GM19324 (cell line): Measurements from ENCODE around the gene PCGF3.
A peak's percentile ranks its signal among the peaks of the same experiment; 100 is the strongest.
"Not testable (repeated sequence)": the region's sequence is repeated elsewhere in the genome, so short reads cannot be mapped to it uniquely, and the experiment has no call there.

Experiments used
- ATAC-seq: cut with Tn5 transposase; IDR thresholded peaks from one replicate; pipeline ENCODE4 v1.9.1; 2021; ENCODE audit warnings: mild to moderate bottlenecking, moderate library complexity; ENCODE audit not compliant: unreplicated experiment, low FRiP score

Gene PCGF3

DNA sequence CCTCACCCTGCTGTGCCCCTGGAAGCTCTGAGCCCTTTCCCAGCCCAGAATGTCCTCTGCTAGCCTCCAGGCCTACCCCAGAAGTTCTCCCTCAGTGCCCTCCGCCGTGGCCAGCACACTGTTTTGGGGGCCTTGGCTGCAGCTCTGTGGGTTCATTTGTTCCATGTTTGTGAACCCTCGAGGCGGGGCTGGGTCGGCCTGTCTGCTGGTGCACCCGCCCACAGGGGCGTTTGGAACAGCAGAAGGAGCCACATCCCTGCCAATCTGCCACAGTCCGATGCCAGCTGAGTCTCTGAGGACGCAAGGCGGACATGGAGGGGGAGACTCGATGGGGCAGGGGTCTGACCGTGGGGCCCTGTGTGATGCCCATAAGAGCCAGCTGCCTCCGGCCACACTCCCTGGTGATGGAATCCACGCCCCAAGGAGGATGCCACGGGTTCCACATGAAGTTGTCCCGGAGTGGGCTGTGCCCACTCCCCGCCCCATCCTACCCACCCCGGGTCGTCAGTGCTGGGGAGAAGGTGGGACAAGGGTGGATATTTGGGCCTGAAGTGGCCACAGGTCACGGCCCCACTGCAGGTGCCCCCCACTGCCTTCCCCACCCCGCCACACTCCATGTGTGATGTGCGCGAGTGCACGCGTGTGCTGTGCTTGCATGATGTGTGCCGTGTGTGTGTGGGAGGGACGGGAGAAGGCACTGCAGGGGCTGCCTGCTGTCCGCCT is 38.6 kb upstream of the PCGF3 start:
- ATAC-seq, result no peak

DNA sequence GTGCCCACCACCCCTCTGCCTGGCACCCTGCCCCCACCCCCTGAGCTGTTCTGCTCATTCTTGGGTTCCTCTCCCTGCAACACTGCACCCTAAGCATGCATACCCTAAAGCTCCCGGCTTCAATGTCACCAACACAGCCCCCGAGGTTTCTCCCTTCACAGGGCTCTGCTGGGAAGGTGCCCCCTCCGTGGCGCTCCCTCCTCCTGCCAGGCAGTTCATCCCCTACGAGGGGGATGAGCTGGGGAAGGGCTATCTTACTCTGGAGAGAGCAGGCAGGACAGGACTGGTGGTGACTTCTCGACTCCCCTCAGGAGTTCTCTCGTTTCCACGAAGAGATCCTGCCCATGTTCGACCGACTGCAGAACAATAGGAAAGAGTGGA is 38.1 kb upstream of the PCGF3 start:
- no peak for ATAC-seq

DNA sequence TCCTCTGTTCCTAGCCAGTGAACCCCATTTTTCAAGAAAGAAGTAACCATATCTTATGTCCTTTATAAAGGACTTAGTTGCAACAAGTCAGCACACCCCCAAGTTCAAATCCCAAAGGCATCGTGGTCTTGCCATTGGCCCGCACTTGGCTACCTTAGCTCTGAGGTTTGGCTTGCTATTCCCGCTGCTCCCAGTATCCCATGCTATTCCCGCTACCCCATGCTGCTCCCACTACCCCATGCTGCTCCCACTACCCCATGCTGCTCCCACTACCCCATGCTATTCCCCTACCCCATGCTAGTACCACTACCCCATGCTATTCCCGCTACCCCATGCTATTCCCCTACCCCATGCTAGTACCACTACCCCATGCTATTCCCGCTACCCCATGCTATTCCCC is 37.4 kb upstream of the PCGF3 start:
- ATAC-seq, result not testable (repeated sequence)

DNA sequence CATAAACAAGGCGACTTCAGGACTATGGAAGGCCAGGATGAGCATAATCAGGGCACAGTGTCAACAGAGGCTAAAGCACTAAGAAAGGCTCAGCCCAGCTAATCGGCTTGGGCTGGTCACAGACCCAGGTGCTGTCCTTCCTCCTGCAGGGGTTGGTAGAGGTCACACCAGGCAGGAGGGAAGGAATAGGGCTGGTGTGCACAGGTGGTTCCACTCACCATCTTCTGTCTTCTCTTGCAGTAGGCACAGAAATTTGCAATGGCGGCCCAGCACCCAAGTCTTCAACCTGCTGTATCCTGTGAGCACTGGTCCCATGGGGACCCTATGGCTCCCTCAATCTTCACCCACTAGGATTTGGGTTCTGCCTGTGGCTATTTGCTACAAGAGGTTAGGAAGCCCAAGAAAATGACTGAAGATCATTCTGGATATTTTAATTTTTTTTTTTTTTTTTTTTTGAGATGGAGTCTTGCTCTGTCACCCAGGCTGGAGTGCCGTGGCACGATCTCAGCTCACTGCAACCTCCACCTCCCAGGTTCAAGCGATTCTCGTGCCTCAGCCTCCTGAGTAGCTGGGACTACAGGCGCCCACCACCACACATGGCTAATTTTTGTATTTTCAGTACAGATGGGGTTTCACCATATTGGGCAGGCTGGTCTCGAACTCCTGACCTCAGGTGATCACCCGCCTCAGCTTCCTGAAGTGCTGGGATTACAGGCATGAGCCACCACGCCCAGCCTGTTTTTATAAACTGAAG is 35.6 kb upstream of the PCGF3 start:
- ATAC-seq, result not testable (repeated sequence)

GRCh38 chr4:671769-672168 is 33.9 kb upstream of the PCGF3 start:
- no peak for ATAC-seq

DNA sequence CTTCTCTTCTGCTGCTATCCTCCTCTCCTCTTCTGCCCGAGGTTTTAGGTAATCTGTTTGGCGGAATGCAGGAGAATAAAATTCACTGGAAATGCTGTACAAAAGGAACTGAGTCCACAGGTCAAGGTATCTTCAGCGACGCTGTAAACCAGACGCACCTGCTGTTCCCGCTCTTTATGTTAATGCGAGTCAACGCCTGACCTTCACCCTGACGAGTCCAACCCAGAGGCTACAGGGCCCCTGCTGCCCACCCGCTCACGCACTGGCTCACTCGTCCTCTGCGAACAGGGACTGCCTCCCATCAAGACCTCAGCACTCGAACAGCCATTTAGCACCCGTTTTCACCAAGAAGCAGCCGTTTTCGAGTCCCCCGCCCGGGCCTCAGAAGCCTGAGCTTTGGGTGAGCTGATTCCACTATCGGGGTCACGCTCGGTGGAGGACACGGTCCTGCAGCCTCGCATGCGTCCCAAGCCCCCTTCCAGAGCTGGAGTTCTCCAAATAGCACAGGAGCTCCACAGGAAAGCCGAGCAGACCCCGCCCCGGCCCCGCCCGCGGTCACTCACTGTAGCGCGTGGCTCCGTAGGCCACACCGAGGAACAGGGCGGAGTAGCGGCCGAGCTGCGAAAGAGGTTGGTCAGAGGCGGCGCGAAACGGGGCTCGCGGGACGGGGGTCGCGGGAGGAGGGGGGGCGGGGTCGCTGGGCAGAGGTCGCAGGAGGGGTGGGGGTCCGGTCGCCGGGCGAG is 32.1 kb upstream of the PCGF3 start:
- no peak for ATAC-seq

- ATAC-seq, result peak; percentile 94
These were observed 31.2 kb upstream of the PCGF3 start, which contains the start of the genes ATP5ME and MYL5 for GRCh38 chr4:674172-675035. Gene ATP5ME (minus strand): TSS chr4:674276. CDS start chr4:674247, 29 bp downstream. Gene MYL5 (plus strand): TSS chr4:674542. CDS start chr4:678027, 3,485 bp downstream.

GRCh38 chr4:675036-675882 is 30.4 kb upstream of the PCGF3 start:
- ATAC-seq, result no peak

DNA sequence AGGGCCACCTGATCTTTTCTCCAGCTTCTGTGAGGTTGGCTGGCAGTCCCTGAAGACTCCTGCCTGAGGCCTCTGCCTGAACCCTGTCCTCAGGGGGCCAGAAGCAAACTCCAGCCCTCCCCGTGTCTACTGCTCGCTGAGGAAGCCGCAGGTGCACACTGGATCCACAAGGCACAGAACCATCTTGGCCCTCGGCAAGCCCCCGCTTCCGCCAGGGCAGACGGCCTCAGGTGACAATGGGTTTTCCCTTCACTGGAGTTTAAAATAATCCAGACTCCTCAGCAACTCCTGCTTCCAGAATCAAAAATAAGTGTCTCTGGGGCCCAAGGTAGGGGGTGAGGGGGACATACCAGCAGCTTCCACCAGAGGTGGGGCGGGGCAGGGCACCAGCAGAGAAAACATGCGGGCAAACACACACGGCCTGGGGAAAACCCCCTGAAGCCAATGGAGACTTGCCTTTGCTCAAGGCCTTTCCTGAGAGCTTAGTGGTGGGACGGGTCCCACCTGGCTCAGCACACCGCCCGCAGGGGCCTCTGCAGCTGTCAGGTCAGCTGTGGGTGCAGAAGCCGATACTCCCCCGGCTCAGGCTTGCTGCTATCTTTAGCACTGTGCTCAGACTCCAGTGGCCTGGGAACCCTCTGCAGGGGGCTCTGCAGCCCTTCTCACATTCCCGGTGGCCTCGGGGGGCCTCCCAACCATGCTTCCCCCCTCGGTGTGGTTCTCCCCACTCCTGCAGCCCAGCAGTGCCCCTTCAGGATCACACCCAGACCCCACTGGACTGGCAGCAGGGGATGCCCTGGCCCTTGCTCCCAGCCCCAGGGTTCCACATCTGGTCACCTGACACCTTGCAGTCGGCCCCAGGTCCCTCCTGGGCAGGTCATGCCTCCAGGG is 29.4 kb upstream of the PCGF3 start:
- no peak for ATAC-seq

DNA sequence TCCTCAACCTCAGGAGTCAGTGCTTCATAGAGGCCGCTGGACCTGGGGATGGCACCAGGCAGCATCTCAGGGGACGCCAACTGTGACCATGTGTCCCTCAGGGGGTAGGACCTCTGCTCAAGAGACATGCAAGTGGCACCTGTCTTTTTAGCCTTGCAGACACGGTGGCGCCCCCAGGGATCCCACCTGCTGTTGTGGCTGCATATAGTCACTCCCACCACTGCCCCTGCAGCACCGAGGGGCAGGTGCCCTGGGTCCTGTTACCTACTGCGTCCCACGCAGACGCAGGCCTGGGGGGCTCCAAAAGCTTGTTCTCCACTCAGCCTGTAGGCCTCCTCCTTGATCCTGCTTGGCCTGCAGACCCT is 28.8 kb upstream of the PCGF3 start:
- no peak for ATAC-seq

- ATAC-seq, result no peak
These were observed 28.0 kb upstream of the PCGF3 start for GRCh38 chr4:677431-678293.

GRCh38 chr4:678331-679103 is 27.1 kb upstream of the PCGF3 start:
- no peak for ATAC-seq

- ATAC-seq, result no peak
These were observed 26.5 kb upstream of the PCGF3 start for GRCh38 chr4:679104-679481.

DNA sequence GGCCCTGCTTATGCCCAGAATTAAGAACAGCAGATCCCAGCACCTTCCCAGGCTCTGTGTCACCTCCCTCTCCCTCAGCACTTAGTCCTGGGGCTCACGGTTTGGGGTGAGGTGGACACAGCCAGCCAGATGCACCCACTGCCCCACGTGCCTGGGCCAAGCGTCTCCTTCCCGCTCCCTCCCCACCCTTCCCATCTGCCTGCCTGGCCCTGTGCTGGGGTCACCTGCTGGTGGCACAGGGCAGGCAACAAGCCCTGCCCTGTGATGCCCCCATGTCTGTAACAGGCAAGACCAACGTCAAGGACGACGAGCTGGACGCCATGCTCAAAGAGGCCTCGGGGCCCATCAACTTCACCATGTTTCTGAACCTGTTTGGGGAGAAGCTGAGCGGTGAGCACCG is 26.0 kb upstream of the PCGF3 start:
- ATAC-seq, result no peak

- no peak for ATAC-seq
These were observed 25.5 kb upstream of the PCGF3 start for GRCh38 chr4:680091-680490.

- no peak for ATAC-seq
These were observed 25.1 kb upstream of the PCGF3 start for GRCh38 chr4:680551-680927.
